ENCODE measurements around the gene ALG9.
"Not testable (repeated sequence)": the region's sequence is repeated elsewhere in the genome, so short reads cannot be mapped to it uniquely, and the experiment has no call there.

The ALG9 gene

GRCh38 chr11:111774955-111775710 lies 96.2 kb downstream of the ALG9 start:
- H3K27me3 ChIP-seq (ENCODE audit: control insufficient read depth, insufficient read depth, low read length) = no peaks in the 10 kb centered on the region
- no peaks in the 10 kb centered on the region for H3K36me3 ChIP-seq (ENCODE audit: insufficient read depth, low read length)
- H3K9me3 ChIP-seq (replicated peaks; ENCODE audit: low read length) = no peaks in the 10 kb centered on the region
- peaks cover 8% of the 10 kb centered on the region for H3K4me1 ChIP-seq (ENCODE audit: control insufficient read depth, insufficient read depth, low read length)
- H3K4me3 ChIP-seq (ENCODE audit: low read length) = no peak overlapping the region
- no peak overlapping the region for H3K9ac ChIP-seq (ENCODE audit: low read depth, low read length)
- H3K4me2 ChIP-seq (ENCODE audit: low read length) = no peak overlapping the region

GRCh38 chr11:111772535-111772934 lies 98.8 kb downstream of the ALG9 start:
- Histone ChIP-seq H3K4me1 (ENCODE audit: control insufficient read depth, insufficient read depth, low read length) (peaks cover 8% of the 10 kb centered on the region), H3K9me3 (replicated peaks; ENCODE audit: low read length) (no peaks in the 10 kb centered on the region), H3K36me3 (ENCODE audit: insufficient read depth, low read length) (no peaks in the 10 kb centered on the region), H3K4me2 (ENCODE audit: low read length) (no peak overlapping the region), H3K27me3 (ENCODE audit: control insufficient read depth, insufficient read depth, low read length) (no peaks in the 10 kb centered on the region), H3K9ac (ENCODE audit: low read depth, low read length) (no peak overlapping the region), H3K4me3 (ENCODE audit: low read length) (no peak overlapping the region)

DNA sequence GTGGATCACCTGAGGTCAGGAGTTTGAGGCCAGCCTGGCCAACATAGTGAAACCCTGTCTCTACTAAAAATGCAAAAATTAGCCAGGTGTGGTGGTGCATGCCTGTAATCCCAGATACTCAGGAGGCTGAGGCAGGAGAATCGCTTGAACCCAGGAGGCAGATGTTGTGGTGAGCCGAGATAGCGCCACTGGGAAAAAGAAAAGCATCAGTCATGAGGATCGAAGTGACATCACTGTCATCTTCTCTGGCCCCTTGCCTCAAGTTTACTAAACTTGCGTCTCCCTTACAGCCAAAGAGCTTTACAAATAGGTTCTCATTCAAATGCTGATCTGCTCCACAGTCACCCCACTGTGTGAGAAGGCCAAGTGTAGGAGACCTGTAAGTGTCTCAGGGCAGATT lies 100.2 kb downstream of the ALG9 start:
- not testable (repeated sequence) for H3K9ac ChIP-seq (ENCODE audit: low read depth, low read length); H3K9me3 ChIP-seq (replicated peaks; ENCODE audit: low read length); H3K36me3 ChIP-seq (ENCODE audit: insufficient read depth, low read length); H3K4me2 ChIP-seq (ENCODE audit: low read length); H3K27me3 ChIP-seq (ENCODE audit: control insufficient read depth, insufficient read depth, low read length); H3K4me3 ChIP-seq (ENCODE audit: low read length)
- H3K4me1 ChIP-seq (ENCODE audit: control insufficient read depth, insufficient read depth, low read length) = peaks cover 13% of the 10 kb centered on the region

DNA sequence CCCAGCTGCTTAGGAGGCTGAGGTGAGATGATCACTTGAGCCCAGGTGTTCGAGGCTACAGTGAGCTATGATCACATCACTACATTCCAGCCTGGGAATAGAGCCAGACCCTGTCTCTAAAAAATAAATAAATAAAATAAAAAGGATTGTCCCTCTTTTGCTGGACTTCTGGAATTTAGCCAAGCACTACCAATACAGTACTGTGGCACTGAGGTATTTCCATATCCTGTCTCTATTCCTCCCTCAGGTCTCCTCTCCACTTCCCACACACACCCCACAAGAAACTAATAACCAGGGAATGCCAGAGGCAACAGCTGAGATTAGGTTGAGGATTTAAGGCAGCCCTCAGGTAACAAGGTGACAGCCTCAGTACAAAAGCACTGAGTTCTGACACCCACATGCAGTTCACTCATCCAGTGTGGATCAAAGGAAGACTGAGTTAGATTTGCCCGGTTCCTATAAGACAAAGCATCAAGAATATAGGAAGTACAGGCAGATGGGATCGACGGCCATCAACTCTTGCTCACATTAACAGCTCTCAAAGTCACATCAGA lies 100.7 kb downstream of the ALG9 start:
- Histone ChIP-seq H3K9ac (ENCODE audit: low read depth, low read length) (no peak overlapping the region), H3K27me3 (ENCODE audit: control insufficient read depth, insufficient read depth, low read length) (no peaks in the 10 kb centered on the region), H3K4me2 (ENCODE audit: low read length) (no peak overlapping the region), H3K4me1 (ENCODE audit: control insufficient read depth, insufficient read depth, low read length) (peaks cover 13% of the 10 kb centered on the region), H3K9me3 (replicated peaks; ENCODE audit: low read length) (no peaks in the 10 kb centered on the region), H3K4me3 (ENCODE audit: low read length) (no peak overlapping the region), H3K36me3 (ENCODE audit: insufficient read depth, low read length) (no peaks in the 10 kb centered on the region)

- Histone ChIP-seq H3K27me3 (ENCODE audit: control insufficient read depth, insufficient read depth, low read length) (no peaks in the 10 kb centered on the region), H3K4me3 (ENCODE audit: low read length) (peak overlapping the region; percentile 96), H3K9me3 (replicated peaks; ENCODE audit: low read length) (no peaks in the 10 kb centered on the region), H3K4me1 (ENCODE audit: control insufficient read depth, insufficient read depth, low read length) (peaks cover 18% of the 10 kb centered on the region), H3K4me2 (ENCODE audit: low read length) (peak overlapping the region; percentile 99), H3K9ac (ENCODE audit: low read depth, low read length) (peak overlapping the region; percentile 90), H3K36me3 (ENCODE audit: insufficient read depth, low read length) (peaks cover 26% of the 10 kb centered on the region)
Measured at GRCh38 chr11:111766834-111767142, 104.6 kb downstream of the ALG9 start.

GRCh38 chr11:111765984-111766833 lies 105.2 kb downstream of the ALG9 start, which contains the start of gene PPP2R1B:
PPP2R1B (minus strand) TSS chr11:111766389; CDS start chr11:111766361, 28 bp downstream.
- Histone ChIP-seq H3K9me3 (replicated peaks; ENCODE audit: low read length) (no peaks in the 10 kb centered on the region), H3K27me3 (ENCODE audit: control insufficient read depth, insufficient read depth, low read length) (no peaks in the 10 kb centered on the region), H3K36me3 (ENCODE audit: insufficient read depth, low read length) (peaks cover 31% of the 10 kb centered on the region), H3K4me2 (ENCODE audit: low read length) (peak within 1 kb of the TSS; percentile 99), H3K9ac (ENCODE audit: low read depth, low read length) (peak within 1 kb of the TSS; percentile 90), H3K4me3 (ENCODE audit: low read length) (peak within 1 kb of the TSS; percentile 96), H3K4me1 (ENCODE audit: control insufficient read depth, insufficient read depth, low read length) (peaks cover 18% of the 10 kb centered on the region)

DNA sequence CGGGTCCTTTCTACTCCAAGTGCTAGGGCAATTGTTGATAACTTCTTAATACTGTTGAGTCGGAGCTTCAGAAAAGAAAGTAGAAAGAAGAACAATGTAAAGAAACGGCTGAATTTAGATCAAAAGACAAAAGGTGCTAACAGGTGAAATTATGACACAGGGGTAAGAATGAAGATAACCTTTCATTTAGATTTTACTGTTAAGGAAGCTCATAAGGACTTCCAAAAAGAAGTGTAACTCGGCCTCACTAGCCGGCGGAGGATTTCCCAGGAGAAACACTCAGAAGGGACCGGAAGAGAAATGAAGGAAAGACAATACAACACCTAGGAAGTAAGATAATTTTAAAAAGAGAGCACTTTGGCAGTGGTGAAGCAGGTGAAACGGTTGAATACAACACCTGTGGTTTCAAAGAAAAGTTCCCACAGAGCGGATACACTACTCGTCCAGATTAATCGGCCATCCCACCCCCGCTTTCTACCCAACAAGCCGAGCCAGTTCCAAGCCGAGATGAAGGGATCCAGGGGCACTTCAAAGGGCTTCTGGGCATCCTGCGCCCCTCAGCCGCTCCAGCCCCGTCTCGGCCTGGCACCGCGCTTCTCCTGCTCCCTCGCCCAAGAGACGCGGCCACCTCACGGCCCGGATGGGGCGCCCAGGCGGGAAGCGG lies 105.9 kb downstream of the ALG9 start:
- Histone ChIP-seq H3K27me3 (ENCODE audit: control insufficient read depth, insufficient read depth, low read length) (no peaks in the 10 kb centered on the region), H3K9me3 (replicated peaks; ENCODE audit: low read length) (no peaks in the 10 kb centered on the region), H3K4me3 (ENCODE audit: low read length) (peak overlapping the region; percentile 96), H3K9ac (ENCODE audit: low read depth, low read length) (peak overlapping the region; percentile 90), H3K36me3 (ENCODE audit: insufficient read depth, low read length) (peaks cover 38% of the 10 kb centered on the region), H3K4me2 (ENCODE audit: low read length) (peak overlapping the region; percentile 99), H3K4me1 (ENCODE audit: control insufficient read depth, insufficient read depth, low read length) (peaks cover 18% of the 10 kb centered on the region)

GRCh38 chr11:111764621-111765020 lies 106.8 kb downstream of the ALG9 start:
- Histone ChIP-seq H3K36me3 (ENCODE audit: insufficient read depth, low read length) (peaks cover 47% of the 10 kb centered on the region), H3K4me1 (ENCODE audit: control insufficient read depth, insufficient read depth, low read length) (peaks cover 18% of the 10 kb centered on the region), H3K4me3 (ENCODE audit: low read length) (peak overlapping the region; percentile 96), H3K4me2 (ENCODE audit: low read length) (peak overlapping the region; percentile 99), H3K9ac (ENCODE audit: low read depth, low read length) (peak overlapping the region; percentile 90), H3K27me3 (ENCODE audit: control insufficient read depth, insufficient read depth, low read length) (no peaks in the 10 kb centered on the region), H3K9me3 (replicated peaks; ENCODE audit: low read length) (no peaks in the 10 kb centered on the region)

DNA sequence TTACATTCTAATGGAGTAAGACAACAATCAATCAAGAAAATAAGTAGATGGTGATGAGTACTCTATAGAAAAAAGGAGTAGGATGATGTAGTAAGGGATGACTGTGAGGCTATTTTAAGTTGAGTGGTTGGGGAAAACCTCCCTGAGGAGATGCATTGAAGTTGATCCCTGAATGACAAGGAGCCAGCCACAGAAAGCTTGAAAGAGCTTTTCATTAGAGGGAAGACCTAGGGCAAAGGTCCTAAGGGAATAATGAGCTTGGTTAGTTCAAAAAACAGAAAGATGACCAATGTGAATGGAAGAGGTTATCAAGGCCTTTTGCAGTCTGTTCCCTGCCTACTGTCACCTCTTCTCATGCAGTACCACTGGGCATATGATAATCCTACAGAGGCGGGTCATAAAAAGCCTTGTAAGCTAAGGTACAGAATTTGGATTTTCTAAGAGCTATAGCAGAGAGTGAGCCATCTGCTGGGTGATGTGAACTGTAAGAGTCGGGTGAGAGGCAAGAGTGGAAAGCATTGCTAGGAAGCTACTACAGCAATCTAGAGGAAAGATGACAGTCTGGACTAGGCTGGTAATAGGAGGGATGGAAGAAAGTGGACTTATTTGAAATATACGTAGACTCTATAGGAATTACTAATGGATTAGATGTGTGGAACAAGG lies 108.3 kb downstream of the ALG9 start:
- H3K4me3 ChIP-seq (ENCODE audit: low read length) = no peak overlapping the region
- H3K9me3 ChIP-seq (replicated peaks; ENCODE audit: low read length) = no peaks in the 10 kb centered on the region
- H3K4me1 ChIP-seq (ENCODE audit: control insufficient read depth, insufficient read depth, low read length) = peaks cover 18% of the 10 kb centered on the region
- no peak overlapping the region for H3K9ac ChIP-seq (ENCODE audit: low read depth, low read length)
- no peaks in the 10 kb centered on the region for H3K27me3 ChIP-seq (ENCODE audit: control insufficient read depth, insufficient read depth, low read length)
- no peak overlapping the region for H3K4me2 ChIP-seq (ENCODE audit: low read length)
- H3K36me3 ChIP-seq (ENCODE audit: insufficient read depth, low read length) = peaks cover 60% of the 10 kb centered on the region

- H3K27me3 ChIP-seq (ENCODE audit: control insufficient read depth, insufficient read depth, low read length) = no peaks in the 10 kb centered on the region
- H3K4me3 ChIP-seq (ENCODE audit: low read length) = no peak overlapping the region
- H3K36me3 ChIP-seq (ENCODE audit: insufficient read depth, low read length) = peaks cover 64% of the 10 kb centered on the region
- peaks cover 18% of the 10 kb centered on the region for H3K4me1 ChIP-seq (ENCODE audit: control insufficient read depth, insufficient read depth, low read length)
- H3K9me3 ChIP-seq (replicated peaks; ENCODE audit: low read length) = no peaks in the 10 kb centered on the region
- H3K4me2 ChIP-seq (ENCODE audit: low read length) = no peak overlapping the region
- H3K9ac ChIP-seq (ENCODE audit: low read depth, low read length) = no peak overlapping the region
Measured at GRCh38 chr11:111762526-111762925, 108.9 kb downstream of the ALG9 start.

DNA sequence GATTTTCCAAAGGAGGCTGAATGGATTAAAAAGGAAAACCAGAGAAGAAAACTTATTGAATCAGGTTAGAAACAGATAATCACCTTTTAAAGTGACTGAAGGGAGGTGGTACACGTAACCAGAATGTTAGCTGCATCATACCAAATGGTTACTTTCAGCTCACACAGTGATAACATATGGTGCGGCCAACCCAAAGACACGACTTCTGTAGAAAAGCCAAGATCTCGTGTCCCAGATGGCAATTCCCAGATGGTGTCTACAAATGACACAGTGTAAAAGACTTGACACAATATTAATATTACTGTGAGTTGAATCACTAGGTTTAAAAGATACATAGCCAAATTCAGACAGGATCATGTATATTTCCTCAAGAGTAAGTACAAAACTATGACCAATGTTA lies 110.3 kb downstream of the ALG9 start:
- no peak overlapping the region for H3K4me2 ChIP-seq (ENCODE audit: low read length)
- H3K36me3 ChIP-seq (ENCODE audit: insufficient read depth, low read length) = peaks cover 70% of the 10 kb centered on the region
- peaks cover 13% of the 10 kb centered on the region for H3K4me1 ChIP-seq (ENCODE audit: control insufficient read depth, insufficient read depth, low read length)
- no peak overlapping the region for H3K4me3 ChIP-seq (ENCODE audit: low read length)
- no peak overlapping the region for H3K9ac ChIP-seq (ENCODE audit: low read depth, low read length)
- no peaks in the 10 kb centered on the region for H3K9me3 ChIP-seq (replicated peaks; ENCODE audit: low read length)
- H3K27me3 ChIP-seq (ENCODE audit: control insufficient read depth, insufficient read depth, low read length) = no peaks in the 10 kb centered on the region
